Ishikawa (cell line): ENCODE measurements around the gene ULK4.

Source experiments
- EP300 ChIP-seq: IDR thresholded peaks from 2 replicates; pipeline ENCODE4 v1.6.1; 2012; ENCODE audit warnings: borderline replicate concordance
- FOXM1 ChIP-seq: IDR thresholded peaks from 2 replicates; pipeline ENCODE4 v1.6.1; 2012; ENCODE audit warnings: low read depth, borderline replicate concordance
- YY1 ChIP-seq: IDR thresholded peaks from 2 replicates; pipeline ENCODE4 v1.6.1; 2012; ENCODE audit warnings: low read depth
- TF ChIP-seq, protein P1 (sequence below): IDR thresholded peaks from 2 replicates; pipeline ENCODE4 v1.6.1; 2012

DNA sequence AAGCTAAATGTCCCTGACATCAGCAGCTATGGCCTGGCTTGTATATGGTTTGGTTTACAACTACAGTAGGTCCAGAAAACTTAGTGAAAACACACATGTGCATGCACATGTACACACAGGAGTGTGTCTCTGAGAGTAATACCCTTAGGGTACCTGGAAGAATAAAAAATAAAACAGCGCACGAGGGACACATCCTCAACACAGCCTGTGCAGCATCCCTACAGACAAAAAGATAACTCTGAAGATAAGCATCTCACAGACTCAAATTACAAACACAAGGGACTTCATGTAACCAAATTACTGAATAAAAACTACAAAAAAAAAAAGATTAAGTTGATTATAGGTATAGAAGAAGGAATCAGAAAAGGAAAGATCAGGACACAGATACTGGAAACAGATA, 653.8 kb downstream of the ULK4 start:
- TF ChIP-seq YY1 (no peak), FOXM1 (no peak), EP300 (no peak)
- TF ChIP-seq, protein P1, sequence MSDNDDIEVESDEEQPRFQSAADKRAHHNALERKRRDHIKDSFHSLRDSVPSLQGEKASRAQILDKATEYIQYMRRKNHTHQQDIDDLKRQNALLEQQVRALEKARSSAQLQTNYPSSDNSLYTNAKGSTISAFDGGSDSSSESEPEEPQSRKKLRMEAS: no peak
